DOHH2 (cell line): ENCODE results near the gene PLPPR5.

Experiments used
- H3F3A ChIP-seq: fragments of 200-600 bp; sonication (generic), shearing (Covaris generic); 2 replicates; pipeline ENCODE4 v1.6.0; 2016; ENCODE audit warnings: antibody characterized with exemption, mild to moderate bottlenecking; ENCODE audit not compliant: control insufficient read depth, insufficient read depth
- H3K27ac ChIP-seq: fragments of 200-600 bp; sonication (generic); 2 replicates; pipeline ENCODE4 v1.5.1; 2014; ENCODE audit warnings: low read depth, mild to moderate bottlenecking, low read length, moderate library complexity
- H3K27me3 ChIP-seq: fragments of 200-600 bp; sonication (generic); 2 replicates; pipeline ENCODE4 v1.6.1; 2014; ENCODE audit warnings: mild to moderate bottlenecking, low read length, mixed read lengths; ENCODE audit not compliant: control insufficient read depth
- H3K36me3 ChIP-seq: fragments of 200-600 bp; sonication (generic); 2 replicates; pipeline ENCODE4 v1.6.1; 2014; ENCODE audit warnings: mild to moderate bottlenecking, low read length, moderate library complexity, mixed read lengths; ENCODE audit not compliant: control insufficient read depth
- H3K4me1 ChIP-seq: fragments of 200-600 bp; sonication (generic); 2 replicates; pipeline ENCODE4 v1.6.1; 2014; ENCODE audit warnings: mild to moderate bottlenecking, low read length, mixed read lengths; ENCODE audit not compliant: control insufficient read depth
- H3K4me2 ChIP-seq: fragments of 200-600 bp; sonication (generic); 2 replicates; pipeline ENCODE4 v1.6.0; 2014; ENCODE audit warnings: mild to moderate bottlenecking, low read length, moderate library complexity
- H3K4me3 ChIP-seq: fragments of 200-600 bp; sonication (generic); 2 replicates; pipeline ENCODE4 v1.5.1; 2014; ENCODE audit warnings: mild to moderate bottlenecking, low read length, mixed read lengths
- H3K79me2 ChIP-seq: fragments of 200-600 bp; sonication (generic); 2 replicates; pipeline ENCODE4 v1.6.1; 2014; ENCODE audit warnings: mild to moderate bottlenecking, low read length, mixed read lengths; ENCODE audit not compliant: control insufficient read depth
- H3K9me2 ChIP-seq: fragments of 200-600 bp; sonication (generic); replicated peaks from 2 replicates; pipeline ENCODE4 v1.6.1; 2014; ENCODE audit warnings: mild to moderate bottlenecking, low read length, mixed read lengths; ENCODE audit not compliant: control insufficient read depth
- H3K9me3 ChIP-seq: fragments of 200-600 bp; sonication (generic); 2 replicates; pipeline ENCODE4 v1.6.1; 2014; ENCODE audit warnings: antibody characterized with exemption, low read length, mixed read lengths; ENCODE audit not compliant: control insufficient read depth, insufficient read depth
- H4K20me1 ChIP-seq: fragments of 200-600 bp; sonication (generic); 2 replicates; pipeline ENCODE4 v1.6.0; 2014; ENCODE audit warnings: low read depth, mild to moderate bottlenecking, antibody characterized with exemption, low read length, moderate library complexity; ENCODE audit not compliant: control insufficient read depth, insufficient read depth
- CTCF ChIP-seq: fragments of 200-600 bp; sonication (generic); IDR thresholded peaks from one replicate; pipeline ENCODE4 v1.5.1; 2014; ENCODE audit warnings: antibody characterized with exemption, mild to moderate bottlenecking, low read depth, low read length; ENCODE audit not compliant: poor library complexity, severe bottlenecking
- EZH2phosphoT487 ChIP-seq: fragments of 200-600 bp; sonication (generic); IDR thresholded peaks from 2 replicates; pipeline ENCODE4 v1.6.1; 2017; ENCODE audit warnings: borderline replicate concordance, mild to moderate bottlenecking, antibody characterized with exemption, low read length, moderate library complexity, mixed read lengths

Gene PLPPR5

GRCh38 chr1:98979463-98979862, 25.2 kb downstream of the PLPPR5 start:
- H3K4me1 ChIP-seq: no peaks in the 10 kb centered on the region
- no peak overlapping the region for H3K4me2 ChIP-seq
- H3K27ac ChIP-seq: no peak overlapping the region
- no peaks in the 10 kb centered on the region for H3K27me3 ChIP-seq
- H3K36me3 ChIP-seq: no peaks in the 10 kb centered on the region
- no peaks in the 10 kb centered on the region for H3K9me2 ChIP-seq
- no peak overlapping the region for H3K4me3 ChIP-seq
- no peaks in the 10 kb centered on the region for H3K9me3 ChIP-seq
- no peaks in the 10 kb centered on the region for H4K20me1 ChIP-seq
- TF ChIP-seq EZH2phosphoT487 (no peak), CTCF (no peak)
- no peaks in the 10 kb centered on the region for H3F3A ChIP-seq
- H3K79me2 ChIP-seq: no peaks in the 10 kb centered on the region

GRCh38 chr1:98975810-98976209, 28.9 kb downstream of the PLPPR5 start:
- Histone ChIP-seq H3K4me2 (no peak overlapping the region), H3K4me1 (no peaks in the 10 kb centered on the region), H3K9me2 (no peaks in the 10 kb centered on the region), H4K20me1 (no peaks in the 10 kb centered on the region), H3K79me2 (no peaks in the 10 kb centered on the region), H3K4me3 (no peak overlapping the region), H3K36me3 (no peaks in the 10 kb centered on the region), H3K27me3 (no peaks in the 10 kb centered on the region), H3F3A (no peaks in the 10 kb centered on the region), H3K27ac (no peak overlapping the region), H3K9me3 (no peaks in the 10 kb centered on the region)
- TF ChIP-seq EZH2phosphoT487: no peak
- no peak for TF ChIP-seq CTCF

GRCh38 chr1:98975113-98975512, 29.5 kb downstream of the PLPPR5 start:
- no peaks in the 10 kb centered on the region for H3K9me3 ChIP-seq
- TF ChIP-seq EZH2phosphoT487: no peak

GRCh38 chr1:98969798-98970490, 34.7 kb downstream of the PLPPR5 start:
- Histone ChIP-seq H3K9me3 (no peaks in the 10 kb centered on the region), H3K4me1 (no peaks in the 10 kb centered on the region), H3K4me2 (no peak overlapping the region), H3K27ac (no peak overlapping the region), H3K9me2 (no peaks in the 10 kb centered on the region), H3K27me3 (no peaks in the 10 kb centered on the region), H3K79me2 (no peaks in the 10 kb centered on the region), H3K36me3 (no peaks in the 10 kb centered on the region), H4K20me1 (no peaks in the 10 kb centered on the region), H3F3A (no peaks in the 10 kb centered on the region), H3K4me3 (no peak overlapping the region)
- TF ChIP-seq EZH2phosphoT487: no peak
- no peak for TF ChIP-seq CTCF

More at GRCh38 chr1:98975113-98975512, 29.5 kb downstream of the PLPPR5 start:
- no peaks in the 10 kb centered on the region for H3K27me3 ChIP-seq
- no peaks in the 10 kb centered on the region for H3F3A ChIP-seq
- H3K36me3 ChIP-seq: no peaks in the 10 kb centered on the region
- no peak overlapping the region for H3K4me2 ChIP-seq
- no peaks in the 10 kb centered on the region for H3K4me1 ChIP-seq
- no peaks in the 10 kb centered on the region for H3K9me2 ChIP-seq
- no peaks in the 10 kb centered on the region for H4K20me1 ChIP-seq
- no peak overlapping the region for H3K4me3 ChIP-seq
- H3K27ac ChIP-seq: no peak overlapping the region
- H3K79me2 ChIP-seq: no peaks in the 10 kb centered on the region
